ENCODE measurements around the gene MCF2L2. TPM values are rescaled to one million over a fixed set of nuclear protein-coding genes. Genes with fewer than 3 reads are reported as not detected.

MCF2L2 gene
- total and polyA plus RNA-seq, 2 donors (not counting 1 experiment from before 2014, with no cell fraction given): 0.03 to 1.6 TPM

- Mint-ChIP-seq H3K27me3 (no peaks in the 10 kb centered on the region), H3K4me1 (peaks cover 5% of the 10 kb centered on the region), H3K9me3 (ENCODE audit: insufficient read depth) (no peaks in the 10 kb centered on the region), H3K27ac (no peak overlapping the region), H3K4me3 (no peak overlapping the region)
- CTCF ChIA-PET: no interaction called here
- peaks cover 0 to 1% (median 0%) of the 10 kb centered on the region in 3 donors for H3K9me3 ChIP-seq (ENCODE audit: control extremely low read depth in 1 of 3, control insufficient read depth in 2 of 3, insufficient read depth in 1 of 3, low read length in 2 of 3)
- H3K36me3 ChIP-seq (replicated peaks in 1 of 2; ENCODE audit: control extremely low read depth in 1 of 2, control insufficient read depth in 1 of 2, extremely low read depth in 1 of 2, insufficient read depth in 2 of 2, low read length in 1 of 2): no peaks in the 10 kb centered on the region
- no peak for DNase-seq
- WGBS (ENCODE audit: insufficient coverage): 100% methylated on average over 2 of the region's 4 CpGs
- intact Hi-C loops (cut with micrococcal nuclease): no loop called here
- no peak overlapping the region for H2AFZ ChIP-seq (ENCODE audit: insufficient read depth, low read depth, low read length, poor library complexity, severe bottlenecking)
- no peak overlapping the region for H3K4me3 ChIP-seq (ENCODE audit: control extremely low read depth in 1 of 5, extremely low read depth in 1 of 5, insufficient read depth in 1 of 5, low read depth in 2 of 5, low read length in 4 of 5)
- no peaks in the 10 kb centered on the region for H3K4me1 ChIP-seq (ENCODE audit: control insufficient read depth in 2 of 2, insufficient read depth in 2 of 2, low read length in 2 of 2)
- TF ChIP-seq EZH2 (IDR thresholded peaks at IDR 0.05; ENCODE audit: borderline replicate concordance, insufficient read depth, low read depth, low read length, poor library complexity, severe bottlenecking): no peak
- TF ChIP-seq CTCF (IDR thresholded peaks at IDR 0.05): no peak
- H3K4me2 ChIP-seq (replicated peaks; ENCODE audit: low read depth, low read length, poor library complexity, severe bottlenecking): no peak overlapping the region
- ATAC-seq (ENCODE audit: low read depth): no peak
- peaks cover 0 to 4% (median 4%) of the 10 kb centered on the region in 4 experiments for H3K27me3 ChIP-seq (replicated peaks in 1 of 4; ENCODE audit: control extremely low read depth in 1 of 4, control insufficient read depth in 3 of 4, insufficient read depth in 4 of 4, low read length in 3 of 4)
- no peaks in the 10 kb centered on the region for H3K79me2 ChIP-seq (ENCODE audit: control insufficient read depth, insufficient read depth, low read length)
- H3K9ac ChIP-seq (ENCODE audit: low read length): no peak overlapping the region
- H4K20me1 ChIP-seq (ENCODE audit: control insufficient read depth, insufficient read depth, low read length, poor library complexity, severe bottlenecking): no peaks in the 10 kb centered on the region
- POLR2A ChIA-PET: no interaction called here
- H3K27ac ChIP-seq (ENCODE audit: low read length in 2 of 2): no peak overlapping the region
Observed at GRCh38 chr3:183291497-183292031, 136.9 kb downstream of the MCF2L2 start.

GRCh38 chr3:183290216-183290615 is 138.2 kb downstream of the MCF2L2 start:
- intact Hi-C loops (cut with micrococcal nuclease): no loop called here
- no peaks in the 10 kb centered on the region for H4K20me1 ChIP-seq (ENCODE audit: control insufficient read depth, insufficient read depth, low read length, poor library complexity, severe bottlenecking)
- ATAC-seq (ENCODE audit: low read depth): no peak
- no peak overlapping the region for H3K9ac ChIP-seq (ENCODE audit: low read length)
- CTCF ChIA-PET: no interaction called here
- Mint-ChIP-seq H3K9me3 (ENCODE audit: insufficient read depth) (no peaks in the 10 kb centered on the region), H3K27me3 (no peaks in the 10 kb centered on the region), H3K27ac (no peak overlapping the region), H3K4me1 (peaks cover 18% of the 10 kb centered on the region), H3K4me3 (no peak overlapping the region)
- peaks cover 0 to 1% (median 0%) of the 10 kb centered on the region in 3 donors for H3K9me3 ChIP-seq (ENCODE audit: control extremely low read depth in 1 of 3, control insufficient read depth in 2 of 3, insufficient read depth in 1 of 3, low read length in 2 of 3)
- no peaks in the 10 kb centered on the region for H3K79me2 ChIP-seq (ENCODE audit: control insufficient read depth, insufficient read depth, low read length)
- no peak for DNase-seq
- H3K36me3 ChIP-seq (replicated peaks in 1 of 2; ENCODE audit: control extremely low read depth in 1 of 2, control insufficient read depth in 1 of 2, extremely low read depth in 1 of 2, insufficient read depth in 2 of 2, low read length in 1 of 2): no peaks in the 10 kb centered on the region
- no peak overlapping the region for H3K4me3 ChIP-seq (ENCODE audit: control extremely low read depth in 1 of 5, extremely low read depth in 1 of 5, insufficient read depth in 1 of 5, low read depth in 2 of 5, low read length in 4 of 5)
- H3K4me1 ChIP-seq (ENCODE audit: control insufficient read depth in 2 of 2, insufficient read depth in 2 of 2, low read length in 2 of 2): peaks cover 9 to 11% of the 10 kb centered on the region in 2 donors
- POLR2A ChIA-PET: no interaction called here
- TF ChIP-seq EZH2 (IDR thresholded peaks at IDR 0.05; ENCODE audit: borderline replicate concordance, insufficient read depth, low read depth, low read length, poor library complexity, severe bottlenecking) (no peak), CTCF (IDR thresholded peaks at IDR 0.05) (no peak)
- WGBS (ENCODE audit: insufficient coverage): 100% methylated on average over 2 of the region's 2 CpGs
- no peak overlapping the region for H2AFZ ChIP-seq (ENCODE audit: insufficient read depth, low read depth, low read length, poor library complexity, severe bottlenecking)
- H3K27ac ChIP-seq (ENCODE audit: low read length in 2 of 2): no peak overlapping the region
- H3K27me3 ChIP-seq (replicated peaks in 1 of 4; ENCODE audit: control extremely low read depth in 1 of 4, control insufficient read depth in 3 of 4, insufficient read depth in 4 of 4, low read length in 3 of 4): peaks cover 0 to 3% (median 0%) of the 10 kb centered on the region in 4 experiments
- H3K4me2 ChIP-seq (replicated peaks; ENCODE audit: low read depth, low read length, poor library complexity, severe bottlenecking): no peak overlapping the region

Measured in B cell (primary cell).